H1 (cell line): ENCODE results near the gene MIPEP.

ENCODE experiments used
- KDM5A ChIP-seq: fragments of 200-600 bp; IDR thresholded peaks from 2 replicates; pipeline ENCODE4 v1.7.1; 2012; ENCODE audit warnings: mild to moderate bottlenecking, low read length, inconsistent platforms, mixed read lengths
- NRF1 ChIP-seq: IDR thresholded peaks from 2 replicates; pipeline ENCODE4 v1.6.1; 2011; ENCODE audit warnings: mild to moderate bottlenecking, low read depth, low read length, improper control_type of control experiment
- SIX5 ChIP-seq: IDR thresholded peaks from 2 replicates; pipeline ENCODE4 v1.6.1; 2011; ENCODE audit warnings: mild to moderate bottlenecking, low read depth, low read length
- TAF1 ChIP-seq: IDR thresholded peaks from 2 replicates; pipeline ENCODE4 v1.6.1; 2011; ENCODE audit warnings: mild to moderate bottlenecking, low read depth, low read length
- YY1 ChIP-seq: IDR thresholded peaks from 2 replicates; pipeline ENCODE4 v1.6.1; 2011; ENCODE audit warnings: low read depth, mild to moderate bottlenecking, low read length
- TF ChIP-seq, protein P1 (sequence below), 3 experiments: IDR thresholded peaks; 1 replicate in 2 of 3; 2 replicates in 1 of 3; pipeline versions ENCODE4 v1.5.1 to v1.6.1; 2011; ENCODE audit warnings: low read length in 3 of 3, mild to moderate bottlenecking in 3 of 3, inconsistent platforms in 2 of 3, low read depth in 1 of 3, moderate library complexity in 1 of 3; ENCODE audit not compliant: insufficient read depth in 1 of 3; ENCODE audit errors: control extremely low read depth in 1 of 3

DNA sequence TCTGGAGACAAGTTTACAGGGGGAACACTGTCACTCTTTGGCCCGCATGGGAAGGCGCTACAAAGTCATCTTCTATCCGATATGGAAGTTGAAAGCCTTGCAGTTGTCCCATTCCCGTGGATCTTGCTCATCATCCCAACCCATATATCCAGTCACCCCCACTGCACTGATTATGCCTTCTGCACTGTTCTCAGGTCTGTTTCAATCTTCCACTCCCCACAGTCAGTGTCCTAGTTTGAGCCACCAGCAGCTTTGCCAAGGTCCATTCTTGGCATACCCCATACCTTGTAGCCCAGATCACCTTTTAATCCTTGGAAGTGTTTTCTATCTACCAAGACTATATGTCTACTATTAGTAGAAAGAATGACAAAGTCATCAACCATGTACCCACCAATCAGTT lies 88.1 kb downstream of the MIPEP start:
- TF ChIP-seq SIX5 = no peak
- TF ChIP-seq YY1 = no peak
- TF ChIP-seq, protein P1, sequence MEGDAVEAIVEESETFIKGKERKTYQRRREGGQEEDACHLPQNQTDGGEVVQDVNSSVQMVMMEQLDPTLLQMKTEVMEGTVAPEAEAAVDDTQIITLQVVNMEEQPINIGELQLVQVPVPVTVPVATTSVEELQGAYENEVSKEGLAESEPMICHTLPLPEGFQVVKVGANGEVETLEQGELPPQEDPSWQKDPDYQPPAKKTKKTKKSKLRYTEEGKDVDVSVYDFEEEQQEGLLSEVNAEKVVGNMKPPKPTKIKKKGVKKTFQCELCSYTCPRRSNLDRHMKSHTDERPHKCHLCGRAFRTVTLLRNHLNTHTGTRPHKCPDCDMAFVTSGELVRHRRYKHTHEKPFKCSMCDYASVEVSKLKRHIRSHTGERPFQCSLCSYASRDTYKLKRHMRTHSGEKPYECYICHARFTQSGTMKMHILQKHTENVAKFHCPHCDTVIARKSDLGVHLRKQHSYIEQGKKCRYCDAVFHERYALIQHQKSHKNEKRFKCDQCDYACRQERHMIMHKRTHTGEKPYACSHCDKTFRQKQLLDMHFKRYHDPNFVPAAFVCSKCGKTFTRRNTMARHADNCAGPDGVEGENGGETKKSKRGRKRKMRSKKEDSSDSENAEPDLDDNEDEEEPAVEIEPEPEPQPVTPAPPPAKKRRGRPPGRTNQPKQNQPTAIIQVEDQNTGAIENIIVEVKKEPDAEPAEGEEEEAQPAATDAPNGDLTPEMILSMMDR (IDR thresholded peaks at IDR 0.05; ENCODE audit: control extremely low read depth in 1 of 3, insufficient read depth in 1 of 3, low read depth in 1 of 3, low read length in 3 of 3) = no peak
- no peak for TF ChIP-seq NRF1
- TF ChIP-seq TAF1 = no peak
- TF ChIP-seq KDM5A = no peak
